DND-41 (cell line): Measurements from ENCODE around the gene CHMP4B.
A peak's percentile ranks its signal among the peaks of the same experiment; 100 is the strongest.
"Not testable (repeated sequence)": the region's sequence is repeated elsewhere in the genome, so short reads cannot be mapped to it uniquely, and the experiment has no call there.

Source experiments
- ATAC-seq: fragments of 200-7000 bp; cut with Tn5 transposase; 3 replicates; pipeline ENCODE4 v1.9.1; 2021; ENCODE audit warnings: low read depth; ENCODE audit not compliant: insufficient read depth
- DNase-seq: peaks from one replicate; pipeline ENCODE4 v3.0.0-alpha.2; 2020
- H2AFZ ChIP-seq: 2 replicates; pipeline ENCODE4 v1.6.0; 2012; ENCODE audit warnings: low read depth, low read length
- H3K27ac ChIP-seq: 2 replicates; pipeline ENCODE4 v1.5.1; 2012; ENCODE audit warnings: low read length, inconsistent platforms
- H3K27me3 ChIP-seq: fragments of 200-600 bp; sonication (generic); 2 replicates; pipeline ENCODE4 v1.6.0; 2012; ENCODE audit warnings: low read length, mild to moderate bottlenecking, inconsistent platforms; ENCODE audit not compliant: insufficient read depth, poor library complexity
- H3K36me3 ChIP-seq: 2 replicates; pipeline ENCODE4 v1.5.1; 2012; ENCODE audit warnings: low read length, inconsistent platforms; ENCODE audit not compliant: insufficient read depth
- H3K4me1 ChIP-seq: 2 replicates; pipeline ENCODE4 v1.5.1; 2012; ENCODE audit warnings: mild to moderate bottlenecking, low read length; ENCODE audit not compliant: insufficient read depth
- H3K4me2 ChIP-seq: 2 replicates; pipeline ENCODE4 v1.6.0; 2012; ENCODE audit warnings: mild to moderate bottlenecking, moderate library complexity, low read length, inconsistent platforms; ENCODE audit not compliant: insufficient read depth
- H3K4me3 ChIP-seq, 2 experiments: fragments of 200-600 bp in 1 of 2; shearing (Covaris generic) in 1 of 2; 2 replicates each; pipeline ENCODE4 v1.5.1; 2012 to 2016; ENCODE audit warnings: inconsistent platforms in 2 of 2, low read length in 2 of 2, mild to moderate bottlenecking in 2 of 2, low read depth in 1 of 2, moderate library complexity in 1 of 2
- H3K79me2 ChIP-seq: 2 replicates; pipeline ENCODE4 v1.6.0; 2012; ENCODE audit warnings: low read length, inconsistent platforms; ENCODE audit not compliant: insufficient read depth
- H3K9ac ChIP-seq: 2 replicates; pipeline ENCODE4 v1.6.0; 2012; ENCODE audit warnings: low read depth, mild to moderate bottlenecking, inconsistent platforms, low read length, moderate library complexity
- H3K9me3 ChIP-seq: 2 replicates; pipeline ENCODE4 v1.5.1; 2012; ENCODE audit warnings: low read length, moderate library complexity, mild to moderate bottlenecking, inconsistent platforms; ENCODE audit not compliant: insufficient read depth, severe bottlenecking
- H4K20me1 ChIP-seq: 2 replicates; pipeline ENCODE4 v1.6.0; 2012; ENCODE audit warnings: low read length; ENCODE audit not compliant: insufficient read depth
- CTCF ChIP-seq: IDR thresholded peaks from 2 replicates; pipeline ENCODE4 v1.5.1; 2012; ENCODE audit warnings: borderline replicate concordance, low read length, moderate library complexity, mild to moderate bottlenecking; ENCODE audit not compliant: poor library complexity, severe bottlenecking; ENCODE audit errors: extremely low read depth
- EZH2 ChIP-seq: IDR thresholded peaks from 3 replicates; pipeline ENCODE4 v1.6.1; 2012; ENCODE audit warnings: borderline replicate concordance, low read depth, mild to moderate bottlenecking, moderate library complexity, low read length, inconsistent platforms; ENCODE audit not compliant: severe bottlenecking

The CHMP4B gene

GRCh38 chr20:33791021-33791420 lies 20.1 kb upstream of the CHMP4B start:
- no peak overlapping the region for H3K4me2 ChIP-seq

GRCh38 chr20:33791540-33791939 lies 19.6 kb upstream of the CHMP4B start:
- ATAC-seq = no peak
- no peak overlapping the region for H3K4me2 ChIP-seq
- no peaks in the 10 kb centered on the region for H3K27me3 ChIP-seq
- no peak overlapping the region for H2AFZ ChIP-seq
- no peak overlapping the region for H3K27ac ChIP-seq
- no peaks in the 10 kb centered on the region for H3K79me2 ChIP-seq
- H3K36me3 ChIP-seq = no peaks in the 10 kb centered on the region
- no peaks in the 10 kb centered on the region for H3K9me3 ChIP-seq
- H4K20me1 ChIP-seq = no peaks in the 10 kb centered on the region
- H3K4me3 ChIP-seq = no peak overlapping the region
- TF ChIP-seq EZH2 (no peak), CTCF (no peak)
- no peaks in the 10 kb centered on the region for H3K4me1 ChIP-seq
- no peak for DNase-seq
- no peak overlapping the region for H3K9ac ChIP-seq

More at GRCh38 chr20:33791021-33791420, 20.1 kb upstream of the CHMP4B start:
- Histone ChIP-seq H3K79me2 (no peaks in the 10 kb centered on the region), H3K4me1 (no peaks in the 10 kb centered on the region), H3K36me3 (no peaks in the 10 kb centered on the region), H3K9ac (no peak overlapping the region), H3K4me3 (no peak overlapping the region), H3K27ac (no peak overlapping the region), H3K9me3 (no peaks in the 10 kb centered on the region), H2AFZ (no peak overlapping the region), H3K27me3 (no peaks in the 10 kb centered on the region), H4K20me1 (no peaks in the 10 kb centered on the region)
- TF ChIP-seq CTCF = no peak
- TF ChIP-seq EZH2 = no peak
- no peak for ATAC-seq
- no peak for DNase-seq

GRCh38 chr20:33791959-33792597 lies 19.1 kb upstream of the CHMP4B start:
- no peaks in the 10 kb centered on the region for H3K27me3 ChIP-seq
- no peak overlapping the region for H3K4me2 ChIP-seq
- ATAC-seq (peak; percentile 86), DNase-seq (peak; percentile 66)
- H4K20me1 ChIP-seq = no peaks in the 10 kb centered on the region
- no peak overlapping the region for H2AFZ ChIP-seq
- no peaks in the 10 kb centered on the region for H3K36me3 ChIP-seq
- no peaks in the 10 kb centered on the region for H3K9me3 ChIP-seq
- H3K79me2 ChIP-seq = no peaks in the 10 kb centered on the region
- no peak overlapping the region for H3K9ac ChIP-seq
- no peaks in the 10 kb centered on the region for H3K4me1 ChIP-seq
- H3K4me3 ChIP-seq = no peak overlapping the region
- TF ChIP-seq EZH2 (no peak), CTCF (peak; percentile 91)
- H3K27ac ChIP-seq = no peak overlapping the region

- H3K79me2 ChIP-seq, H3K4me2 ChIP-seq, H3K4me3 ChIP-seq: not testable (repeated sequence)
Observed at GRCh38 chr20:33792598-33792989, 18.6 kb upstream of the CHMP4B start.

More at GRCh38 chr20:33792598-33792989, 18.6 kb upstream of the CHMP4B start:
- not testable (repeated sequence) for ATAC-seq, H3K36me3 ChIP-seq, H3K27me3 ChIP-seq, H3K27ac ChIP-seq, H3K9ac ChIP-seq, H4K20me1 ChIP-seq, DNase-seq, H3K9me3 ChIP-seq, H2AFZ ChIP-seq, H3K4me1 ChIP-seq
